Astrocyte of the cerebellum (primary cell): Measurements from ENCODE around the gene RELB.

Experiments
- DNase-seq: peaks from one replicate; pipeline ENCODE4 v3.0.0-alpha.2; 2011; ENCODE audit warnings: low read depth
- H3K4me3 ChIP-seq: 2 replicates; pipeline ENCODE4 v1.5.1; 2011; ENCODE audit warnings: mild to moderate bottlenecking, low read depth, low read length, moderate library complexity
- in situ Hi-C: cut with HindIII; loops from 2 replicates; pipeline ENCODE4 v1.10.0; 2017; ENCODE audit warnings: low sequenced_read_pairs
- TF ChIP-seq, protein P1 (sequence below): IDR thresholded peaks from 2 replicates; pipeline ENCODE4 v1.5.1; 2012; ENCODE audit warnings: low read length, low read depth, moderate library complexity, mild to moderate bottlenecking; ENCODE audit errors: missing control alignments

The RELB gene

DNA sequence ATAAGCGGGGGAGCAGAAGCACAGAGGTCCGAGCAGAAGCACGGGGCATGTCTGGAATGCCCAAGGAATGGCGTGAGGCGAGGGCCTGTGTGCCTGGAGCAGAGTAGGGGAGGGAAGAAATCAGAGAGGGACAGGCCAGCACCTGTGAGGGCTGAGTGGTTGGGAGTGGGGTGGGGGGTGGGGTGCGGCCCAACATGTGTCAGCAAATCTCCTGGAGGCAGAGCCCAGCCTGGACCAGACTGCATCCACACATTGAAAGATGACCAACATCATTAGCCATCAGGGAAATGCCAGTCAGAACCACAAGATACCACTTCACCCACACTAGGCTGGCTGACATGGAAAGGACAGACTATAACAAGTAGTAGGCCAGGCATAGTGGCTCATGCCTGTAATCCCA is 48.8 kb downstream of the RELB start:
- in situ Hi-C loops, result no loop called here
- DNase-seq, result no peak
- TF ChIP-seq, protein P1, sequence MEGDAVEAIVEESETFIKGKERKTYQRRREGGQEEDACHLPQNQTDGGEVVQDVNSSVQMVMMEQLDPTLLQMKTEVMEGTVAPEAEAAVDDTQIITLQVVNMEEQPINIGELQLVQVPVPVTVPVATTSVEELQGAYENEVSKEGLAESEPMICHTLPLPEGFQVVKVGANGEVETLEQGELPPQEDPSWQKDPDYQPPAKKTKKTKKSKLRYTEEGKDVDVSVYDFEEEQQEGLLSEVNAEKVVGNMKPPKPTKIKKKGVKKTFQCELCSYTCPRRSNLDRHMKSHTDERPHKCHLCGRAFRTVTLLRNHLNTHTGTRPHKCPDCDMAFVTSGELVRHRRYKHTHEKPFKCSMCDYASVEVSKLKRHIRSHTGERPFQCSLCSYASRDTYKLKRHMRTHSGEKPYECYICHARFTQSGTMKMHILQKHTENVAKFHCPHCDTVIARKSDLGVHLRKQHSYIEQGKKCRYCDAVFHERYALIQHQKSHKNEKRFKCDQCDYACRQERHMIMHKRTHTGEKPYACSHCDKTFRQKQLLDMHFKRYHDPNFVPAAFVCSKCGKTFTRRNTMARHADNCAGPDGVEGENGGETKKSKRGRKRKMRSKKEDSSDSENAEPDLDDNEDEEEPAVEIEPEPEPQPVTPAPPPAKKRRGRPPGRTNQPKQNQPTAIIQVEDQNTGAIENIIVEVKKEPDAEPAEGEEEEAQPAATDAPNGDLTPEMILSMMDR, result no peak
- H3K4me3 ChIP-seq, result no peak overlapping the region

DNA sequence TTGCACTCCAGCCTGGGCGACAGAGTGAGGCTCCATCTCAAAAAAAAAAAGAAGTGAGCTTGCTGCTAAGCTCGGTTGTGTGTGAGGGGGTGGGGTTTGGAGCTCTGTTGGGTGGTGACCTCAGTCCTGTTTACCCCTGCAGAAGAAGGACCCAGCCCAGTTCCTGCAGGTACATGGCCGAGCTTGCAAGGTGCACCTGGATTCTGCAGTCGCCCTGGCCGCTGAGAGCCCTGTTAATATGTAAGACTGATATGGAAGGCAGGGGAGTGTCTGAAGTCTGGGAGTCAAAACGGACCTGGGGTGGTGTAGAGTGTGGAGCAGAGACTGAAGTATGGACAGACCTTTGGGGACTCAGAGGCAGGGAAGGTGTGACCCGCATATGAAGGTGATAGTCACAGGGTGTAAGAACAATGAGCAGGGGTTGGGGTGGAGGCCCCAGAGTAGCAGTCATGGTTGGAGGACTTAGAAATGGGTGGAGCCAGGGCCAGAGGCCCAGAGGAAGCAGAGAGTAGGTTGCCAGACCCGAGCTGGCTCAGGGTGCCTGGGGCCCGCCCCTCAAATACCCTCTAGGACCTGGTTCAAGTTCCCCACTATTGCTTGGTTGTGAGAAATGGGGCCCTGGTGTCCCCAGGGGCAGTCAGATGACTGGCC is 50.8 kb downstream of the RELB start:
- H3K4me3 ChIP-seq, result no peak overlapping the region
- in situ Hi-C loops, result no loop called here
- TF ChIP-seq, protein P1, result no peak

DNA sequence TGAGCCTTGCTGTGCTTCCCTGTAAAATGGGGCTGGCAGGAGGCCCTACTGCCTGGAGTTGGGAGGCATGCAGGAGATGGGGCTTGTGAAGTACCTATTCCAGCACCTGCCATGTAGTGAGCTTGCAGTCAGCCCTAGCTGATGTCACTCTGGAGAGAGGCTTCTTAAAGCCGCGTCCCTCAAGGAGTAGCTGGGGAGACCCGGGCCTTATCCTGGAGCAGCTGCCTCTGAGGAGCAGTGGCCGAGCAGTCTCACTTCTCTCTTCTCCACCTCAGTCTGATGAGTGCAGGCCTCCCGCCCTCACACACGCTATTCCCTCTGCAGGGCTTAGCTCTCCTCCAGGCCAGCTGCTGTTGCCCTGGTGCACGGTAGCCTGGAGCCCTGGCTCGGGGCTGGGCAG is 55.6 kb downstream of the RELB start:
- in situ Hi-C loops, result no loop called here
- no peak for DNase-seq
- TF ChIP-seq, protein P1, result no peak
- H3K4me3 ChIP-seq, result no peak overlapping the region

More for the DNA sequence above, 50.8 kb downstream of the RELB start:
- DNase-seq, result no peak

DNA sequence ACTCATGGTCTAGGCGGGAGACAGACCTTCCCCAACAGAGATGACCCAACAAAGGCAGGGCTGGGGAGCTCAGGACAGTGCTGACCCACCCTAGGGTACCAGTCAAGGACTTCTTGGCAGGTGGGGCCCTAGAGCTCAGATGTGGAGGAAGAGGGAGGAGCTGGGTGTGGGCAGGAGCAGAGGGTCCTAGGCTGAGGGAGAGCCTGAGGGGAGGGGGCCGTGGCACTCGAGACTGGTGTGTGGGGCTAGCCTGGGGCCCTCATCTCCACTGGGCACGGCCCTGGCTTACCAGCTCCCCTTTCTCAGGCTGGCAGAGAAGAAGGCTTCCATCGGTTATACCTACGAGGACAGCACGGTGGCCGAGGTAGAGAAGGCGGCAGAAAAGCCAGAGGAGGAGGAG is 56.2 kb downstream of the RELB start:
- DNase-seq, result no peak
- TF ChIP-seq, protein P1, result no peak
- no peak overlapping the region for H3K4me3 ChIP-seq
- in situ Hi-C loops, result no loop called here

DNA sequence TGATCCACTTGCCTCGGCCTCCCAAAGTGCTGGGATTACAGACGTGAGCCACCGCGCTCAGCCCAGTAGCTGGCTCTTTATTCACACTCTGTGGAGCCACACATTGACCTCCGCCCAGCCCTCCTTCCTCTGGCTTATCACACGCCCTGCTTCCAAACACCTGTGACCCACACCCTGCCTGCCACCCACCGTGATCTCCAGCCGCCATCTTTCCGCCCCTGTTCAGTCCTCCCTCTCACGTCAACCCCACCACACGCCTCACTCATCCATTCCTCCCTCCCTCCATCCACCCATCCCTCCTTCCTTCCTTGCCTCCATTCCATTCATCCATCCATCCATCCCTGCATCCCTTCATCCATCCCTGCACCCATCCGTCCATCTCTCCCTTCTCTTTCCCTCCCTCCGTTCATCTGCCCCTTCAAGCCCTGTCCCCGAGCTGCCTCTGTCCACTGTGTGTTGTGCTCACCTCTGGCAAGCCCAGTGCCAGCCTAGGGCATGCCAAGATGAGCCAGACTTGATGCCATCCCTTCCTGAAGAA is 57.4 kb downstream of the RELB start:
- TF ChIP-seq, protein P1, result no peak
- in situ Hi-C loops, result no loop called here
- no peak overlapping the region for H3K4me3 ChIP-seq
- no peak for DNase-seq

DNA sequence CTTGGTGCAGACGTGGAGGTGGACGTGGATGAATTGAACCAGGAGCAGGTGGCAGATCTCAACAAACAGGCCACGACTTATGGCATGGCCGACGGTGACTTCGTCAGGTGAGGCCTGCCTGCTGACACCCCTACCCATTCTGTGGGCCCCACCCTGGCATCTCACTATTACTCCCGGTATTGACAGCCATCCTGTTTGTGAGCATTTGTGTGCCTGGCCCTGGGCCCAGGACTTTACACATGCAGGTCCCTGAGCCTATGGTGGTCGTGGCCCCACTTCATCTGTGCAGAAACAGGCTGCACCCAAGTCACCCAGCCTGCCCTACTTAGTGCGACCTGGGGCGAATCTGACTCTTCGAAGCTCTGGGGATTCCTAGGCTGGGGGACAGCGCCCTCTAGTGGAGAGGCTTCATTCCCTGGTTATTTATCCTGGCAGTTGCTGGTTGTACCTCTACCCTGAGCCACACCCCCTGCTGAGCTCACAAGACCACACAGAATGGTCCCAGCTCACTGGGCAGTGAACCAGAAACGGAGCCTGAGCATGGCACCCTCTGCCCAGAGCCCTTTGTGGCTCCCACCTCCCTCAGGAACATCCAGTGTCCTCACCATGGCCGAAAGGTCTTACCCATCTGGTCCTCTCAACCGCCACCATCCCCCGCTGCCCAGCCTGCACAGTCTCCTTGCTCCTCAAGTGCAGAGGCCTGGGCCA is 58.1 kb downstream of the RELB start:
- in situ Hi-C loops, result no loop called here
- TF ChIP-seq, protein P1, result peak; percentile 87
- peak; percentile 44 for DNase-seq
- H3K4me3 ChIP-seq, result no peak overlapping the region
